HT-29 (cell line): ENCODE results near the gene CARD8. TPM values are rescaled to one million over a fixed set of nuclear protein-coding genes. Genes with fewer than 3 reads are reported as not detected.

ENCODE experiments used
- DNase-seq: peaks from one replicate; pipeline ENCODE4 v3.0.0-alpha.2; 2015; ENCODE audit warnings: low spot score
- total RNA-seq: library from RNA; depleted of rRNA; stranded (reverse); fragments of >200 nt; shearing (Covaris generic); gene quantifications from 2 replicates; pipeline ENCODE4 v1.2.3, GENCODE V29; 2014; rRNA removed

CARD8 gene
- total RNA-seq, 1 experiment from 2014 or later: 8.2 TPM

- DNase-seq: no peak
Measured at GRCh38 chr19:48174445-48175030, 81.2 kb downstream of the CARD8 start.

GRCh38 chr19:48171710-48172109 is 84.0 kb downstream of the CARD8 start:
- DNase-seq: no peak

GRCh38 chr19:48170817-48171347 is 84.8 kb downstream of the CARD8 start:
- peak; percentile 38 for DNase-seq

GRCh38 chr19:48169939-48170803 is 85.5 kb downstream of the CARD8 start, which contains the start of the genes LIG1 and ZSWIM9:
Gene LIG1, minus strand, starts transcription at chr19:48170344. Its CDS starts 4,778 bp downstream, at chr19:48165566.
Gene ZSWIM9, plus strand, starts transcription at chr19:48170680. Its CDS starts 1,123 bp downstream, at chr19:48171803.
- DNase-seq: peak; percentile 98

GRCh38 chr19:48169578-48169938 is 86.2 kb downstream of the CARD8 start:
- DNase-seq: peak; percentile 93

- DNase-seq: no peak
Measured at GRCh38 chr19:48168689-48169088, 87.0 kb downstream of the CARD8 start.

GRCh38 chr19:48158210-48158790 is 97.4 kb downstream of the CARD8 start:
- no peak for DNase-seq

Other genes starting within 250 kb of the CARD8 start
- gene CABP5, start 211.8 kb downstream of the CARD8 start, total RNA-seq: not detected in 2 replicates
- 1.8 TPM in 1 of 2 replicates, not detected in the other for gene PLA2G4C, start 145.1 kb downstream of the CARD8 start, total RNA-seq
- 174 and 182 TPM in 2 replicates for gene LIG1, start 85.6 kb downstream of the CARD8 start, total RNA-seq
- gene ZSWIM9, start 85.2 kb downstream of the CARD8 start, total RNA-seq: 7.5 and 8.2 TPM in 2 replicates
- not detected in 2 replicates for gene ZNF114, start 14.2 kb upstream of the CARD8 start, total RNA-seq
- 3.1 TPM in 1 of 2 replicates, not detected in the other for gene EMP3, start 69.6 kb upstream of the CARD8 start, total RNA-seq
- gene TMEM143, start 108.0 kb upstream of the CARD8 start, total RNA-seq: 12.7 and 14.7 TPM in 2 replicates
- 0.34 and 1.2 TPM in 2 replicates for gene SYNGR4, start 108.5 kb upstream of the CARD8 start, total RNA-seq
- 150 and 189 TPM in 2 replicates for gene KDELR1, start 135.6 kb upstream of the CARD8 start, total RNA-seq
- 10.7 and 12.6 TPM in 2 replicates for gene GRIN2D, start 137.8 kb upstream of the CARD8 start, total RNA-seq
- gene GRWD1, start 190.1 kb upstream of the CARD8 start, total RNA-seq: 96.1 and 120 TPM in 2 replicates
- gene KCNJ14, start 199.7 kb upstream of the CARD8 start, total RNA-seq: 2.7 and 3.6 TPM in 2 replicates
- 145 and 154 TPM in 2 replicates for gene CYTH2, start 213.5 kb upstream of the CARD8 start, total RNA-seq